Stimulated activated CD8-positive, alpha-beta memory T cell treated with anti-CD3 and anti-CD28 coated beads, Interleukin-12 subunit alpha, Interleukin-12 subunit beta, amount 100 ng/mL, for 24 hours (primary cell): ENCODE data around the gene ERVK3-1.
"Not testable (repeated sequence)": the region's sequence is repeated elsewhere in the genome, so short reads cannot be mapped to it uniquely, and the experiment has no call there.

Source experiments
- DNase-seq: peaks from one replicate; pipeline ENCODE4 v3.0.0-alpha.2; 2020; ENCODE audit errors: extremely low read depth

The ERVK3-1 gene

GRCh38 chr19:58346961-58347929, 42.1 kb downstream of the ERVK3-1 start:
- no peak for DNase-seq

- not testable (repeated sequence) for DNase-seq
Observed at GRCh38 chr19:58348080-58348479, 42.9 kb downstream of the ERVK3-1 start.

- DNase-seq = no peak
Observed at GRCh38 chr19:58349590-58349989, 44.4 kb downstream of the ERVK3-1 start.

GRCh38 chr19:58350001-58350861, 45.1 kb downstream of the ERVK3-1 start:
- no peak for DNase-seq

GRCh38 chr19:58350871-58351557, 45.8 kb downstream of the ERVK3-1 start:
- DNase-seq = no peak

- DNase-seq = no peak
Observed at GRCh38 chr19:58351558-58351878, 46.3 kb downstream of the ERVK3-1 start.

- DNase-seq = no peak
Observed at GRCh38 chr19:58351990-58352755, 47.0 kb downstream of the ERVK3-1 start.

- no peak for DNase-seq
Observed at GRCh38 chr19:58352760-58353671, 47.8 kb downstream of the ERVK3-1 start, which contains the start of gene A1BG. A1BG (minus strand) TSS chr19:58353492; CDS start chr19:58353437, 55 bp downstream.

- DNase-seq = no peak
Observed at GRCh38 chr19:58353717-58354477, 48.7 kb downstream of the ERVK3-1 start.

GRCh38 chr19:58354478-58355030, 49.4 kb downstream of the ERVK3-1 start:
- DNase-seq = no peak

GRCh38 chr19:58355215-58355796, 50.1 kb downstream of the ERVK3-1 start:
- no peak for DNase-seq

GRCh38 chr19:58355908-58356765, 51.0 kb downstream of the ERVK3-1 start:
- no peak for DNase-seq

- DNase-seq = no peak
Observed at GRCh38 chr19:58356766-58357480, 51.7 kb downstream of the ERVK3-1 start.

GRCh38 chr19:58357481-58358145, 52.4 kb downstream of the ERVK3-1 start:
- no peak for DNase-seq

GRCh38 chr19:58361900-58362271, 56.7 kb downstream of the ERVK3-1 start:
- no peak for DNase-seq

- peak; percentile 98 for DNase-seq
Observed at GRCh38 chr19:58362272-58362994, 57.3 kb downstream of the ERVK3-1 start, which contains the start of gene ZNF497. ZNF497 (minus strand) TSS chr19:58362751; CDS start chr19:58357635, 5,116 bp downstream.
